ENCODE results near the gene ABCB8.

ABCB8 gene

GRCh38 chr7:151082141-151083070, 54.2 kb downstream of the ABCB8 start:
- Histone ChIP-seq H3K4me1 (ENCODE audit: insufficient read depth, low read length) (peaks cover 52% of the 10 kb centered on the region), H2AFZ (ENCODE audit: low read depth, low read length) (peak overlapping the region; percentile 93), H3K9me3 (ENCODE audit: low read length) (no peaks in the 10 kb centered on the region), H3K4me3 (ENCODE audit: low read length) (peak overlapping the region; percentile 75), H3K27me3 (ENCODE audit: insufficient read depth, low read length) (no peaks in the 10 kb centered on the region), H3K36me3 (ENCODE audit: insufficient read depth, low read length) (peaks cover 6% of the 10 kb centered on the region)

DNA sequence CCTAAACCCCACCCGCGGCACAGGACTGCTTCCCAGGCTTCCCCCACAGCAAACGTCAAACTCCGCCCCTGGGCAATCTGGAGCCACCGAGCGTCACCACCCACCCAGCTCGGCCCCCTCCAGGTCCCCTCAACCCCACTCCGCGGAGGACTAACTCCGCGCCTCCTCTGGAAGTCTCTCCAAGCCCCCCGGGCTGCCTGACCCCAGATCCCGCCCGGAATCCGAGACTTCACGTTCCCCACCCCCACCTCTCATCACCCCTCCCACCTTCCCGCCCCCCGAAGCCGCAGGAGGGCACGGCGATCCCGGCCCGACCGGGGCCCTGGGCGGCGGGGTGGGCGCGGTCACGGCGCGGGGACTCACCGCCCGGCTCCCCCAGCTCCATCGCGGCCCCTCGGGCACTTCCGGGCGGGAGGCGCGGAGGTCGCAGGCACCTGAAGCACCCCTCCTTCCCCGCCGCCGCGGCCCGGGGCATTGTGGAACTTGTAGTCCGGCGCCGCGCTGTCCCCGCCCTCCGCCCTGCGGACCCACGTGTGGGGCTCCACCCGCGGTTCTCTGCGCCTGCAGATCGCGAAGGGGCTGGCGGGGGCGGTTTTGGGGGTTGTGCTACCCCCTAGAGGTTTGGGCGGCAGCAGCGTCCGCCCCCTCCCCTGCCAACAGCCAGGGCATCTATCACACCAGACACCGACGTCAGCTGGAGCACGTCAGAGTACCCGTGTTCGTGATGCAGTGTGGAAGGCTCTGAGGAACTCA, 55.0 kb downstream of the ABCB8 start, which contains the start of gene TMUB1:
Gene TMUB1, minus strand, starts transcription at position 423 of the 753 bp plus-strand sequence. CDS start 930 bp downstream, outside the sequence.
- Histone ChIP-seq H3K36me3 (ENCODE audit: insufficient read depth, low read length) (peaks cover 6% of the 10 kb centered on the region), H3K4me3 (ENCODE audit: low read length) (peak within 1 kb of the TSS; percentile 75), H3K27me3 (ENCODE audit: insufficient read depth, low read length) (no peaks in the 10 kb centered on the region), H3K4me1 (ENCODE audit: insufficient read depth, low read length) (peaks cover 56% of the 10 kb centered on the region), H3K9me3 (ENCODE audit: low read length) (no peaks in the 10 kb centered on the region), H2AFZ (ENCODE audit: low read depth, low read length) (peak within 1 kb of the TSS; percentile 93)

- peak overlapping the region; percentile 75 for H3K4me3 ChIP-seq (ENCODE audit: low read length)
- H3K27me3 ChIP-seq (ENCODE audit: insufficient read depth, low read length): no peaks in the 10 kb centered on the region
- H2AFZ ChIP-seq (ENCODE audit: low read depth, low read length): peak overlapping the region; percentile 93
- peaks cover 4% of the 10 kb centered on the region for H3K36me3 ChIP-seq (ENCODE audit: insufficient read depth, low read length)
- H3K9me3 ChIP-seq (ENCODE audit: low read length): no peaks in the 10 kb centered on the region
- H3K4me1 ChIP-seq (ENCODE audit: insufficient read depth, low read length): peaks cover 59% of the 10 kb centered on the region
These were observed 55.5 kb downstream of the ABCB8 start for GRCh38 chr7:151083824-151084160.

DNA sequence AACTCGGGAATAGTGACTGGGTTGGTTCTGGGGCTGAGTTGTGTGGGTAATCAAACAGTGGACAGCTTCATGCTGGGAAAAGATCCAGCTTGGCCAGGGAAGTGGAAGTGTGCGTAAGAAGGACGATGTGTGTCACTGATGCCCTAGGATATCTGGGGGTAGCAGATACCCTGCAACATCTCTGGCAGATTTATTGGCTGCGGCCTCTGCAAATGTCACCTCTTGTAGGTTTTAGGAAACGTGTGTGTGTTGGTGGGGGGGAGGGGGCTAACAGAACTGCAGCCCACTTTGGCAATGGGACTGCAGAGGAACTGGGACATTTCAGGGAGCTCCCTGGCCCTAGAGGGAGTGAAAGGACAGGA, 57.1 kb downstream of the ABCB8 start:
- Histone ChIP-seq H3K4me1 (ENCODE audit: insufficient read depth, low read length) (peaks cover 57% of the 10 kb centered on the region), H3K36me3 (ENCODE audit: insufficient read depth, low read length) (no peaks in the 10 kb centered on the region), H3K9me3 (ENCODE audit: low read length) (no peaks in the 10 kb centered on the region), H3K4me3 (ENCODE audit: low read length) (peak overlapping the region; percentile 58), H2AFZ (ENCODE audit: low read depth, low read length) (peak overlapping the region; percentile 29), H3K27me3 (ENCODE audit: insufficient read depth, low read length) (no peaks in the 10 kb centered on the region)

GRCh38 chr7:151085691-151086620, 57.7 kb downstream of the ABCB8 start, which contains the start of gene AGAP3:
Gene AGAP3, plus strand, starts transcription at chr7:151086475. Its CDS starts 267 bp downstream, at chr7:151086742.
- H3K4me3 ChIP-seq (ENCODE audit: low read length): peak within 1 kb of the TSS; percentile 67
- H3K9me3 ChIP-seq (ENCODE audit: low read length): no peaks in the 10 kb centered on the region
- H3K4me1 ChIP-seq (ENCODE audit: insufficient read depth, low read length): peaks cover 55% of the 10 kb centered on the region

GRCh38 chr7:151086802-151087244, 58.6 kb downstream of the ABCB8 start:
- peak overlapping the region; percentile 67 for H3K4me3 ChIP-seq (ENCODE audit: low read length)
- H3K27me3 ChIP-seq (ENCODE audit: insufficient read depth, low read length): no peaks in the 10 kb centered on the region
- H3K9me3 ChIP-seq (ENCODE audit: low read length): no peaks in the 10 kb centered on the region
- H2AFZ ChIP-seq (ENCODE audit: low read depth, low read length): no peak overlapping the region
- no peaks in the 10 kb centered on the region for H3K36me3 ChIP-seq (ENCODE audit: insufficient read depth, low read length)
- peaks cover 47% of the 10 kb centered on the region for H3K4me1 ChIP-seq (ENCODE audit: insufficient read depth, low read length)

More at GRCh38 chr7:151085691-151086620, 57.7 kb downstream of the ABCB8 start, which contains the start of gene AGAP3:
- Histone ChIP-seq H3K27me3 (ENCODE audit: insufficient read depth, low read length) (no peaks in the 10 kb centered on the region), H2AFZ (ENCODE audit: low read depth, low read length) (peak within 1 kb of the TSS; percentile 29), H3K36me3 (ENCODE audit: insufficient read depth, low read length) (no peaks in the 10 kb centered on the region)

- Histone ChIP-seq H3K4me3 (ENCODE audit: low read length) (peak overlapping the region; percentile 67), H3K36me3 (ENCODE audit: insufficient read depth, low read length) (no peaks in the 10 kb centered on the region), H3K9me3 (ENCODE audit: low read length) (no peaks in the 10 kb centered on the region), H3K4me1 (ENCODE audit: insufficient read depth, low read length) (peaks cover 41% of the 10 kb centered on the region), H2AFZ (ENCODE audit: low read depth, low read length) (no peak overlapping the region), H3K27me3 (ENCODE audit: insufficient read depth, low read length) (no peaks in the 10 kb centered on the region)
These were observed 59.2 kb downstream of the ABCB8 start for GRCh38 chr7:151087245-151088018.

- Histone ChIP-seq H3K4me3 (ENCODE audit: low read length) (peak overlapping the region; percentile 67), H3K36me3 (ENCODE audit: insufficient read depth, low read length) (no peaks in the 10 kb centered on the region), H2AFZ (ENCODE audit: low read depth, low read length) (no peak overlapping the region), H3K27me3 (ENCODE audit: insufficient read depth, low read length) (no peaks in the 10 kb centered on the region), H3K4me1 (ENCODE audit: insufficient read depth, low read length) (peaks cover 35% of the 10 kb centered on the region), H3K9me3 (ENCODE audit: low read length) (no peaks in the 10 kb centered on the region)
These were observed 60.0 kb downstream of the ABCB8 start for GRCh38 chr7:151088019-151088855.

GRCh38 chr7:151088856-151089699, 60.8 kb downstream of the ABCB8 start:
- no peak overlapping the region for H3K4me3 ChIP-seq (ENCODE audit: low read length)
- no peaks in the 10 kb centered on the region for H3K36me3 ChIP-seq (ENCODE audit: insufficient read depth, low read length)
- H3K9me3 ChIP-seq (ENCODE audit: low read length): no peaks in the 10 kb centered on the region
- no peak overlapping the region for H2AFZ ChIP-seq (ENCODE audit: low read depth, low read length)
- H3K4me1 ChIP-seq (ENCODE audit: insufficient read depth, low read length): peaks cover 30% of the 10 kb centered on the region
- H3K27me3 ChIP-seq (ENCODE audit: insufficient read depth, low read length): no peaks in the 10 kb centered on the region

DNA sequence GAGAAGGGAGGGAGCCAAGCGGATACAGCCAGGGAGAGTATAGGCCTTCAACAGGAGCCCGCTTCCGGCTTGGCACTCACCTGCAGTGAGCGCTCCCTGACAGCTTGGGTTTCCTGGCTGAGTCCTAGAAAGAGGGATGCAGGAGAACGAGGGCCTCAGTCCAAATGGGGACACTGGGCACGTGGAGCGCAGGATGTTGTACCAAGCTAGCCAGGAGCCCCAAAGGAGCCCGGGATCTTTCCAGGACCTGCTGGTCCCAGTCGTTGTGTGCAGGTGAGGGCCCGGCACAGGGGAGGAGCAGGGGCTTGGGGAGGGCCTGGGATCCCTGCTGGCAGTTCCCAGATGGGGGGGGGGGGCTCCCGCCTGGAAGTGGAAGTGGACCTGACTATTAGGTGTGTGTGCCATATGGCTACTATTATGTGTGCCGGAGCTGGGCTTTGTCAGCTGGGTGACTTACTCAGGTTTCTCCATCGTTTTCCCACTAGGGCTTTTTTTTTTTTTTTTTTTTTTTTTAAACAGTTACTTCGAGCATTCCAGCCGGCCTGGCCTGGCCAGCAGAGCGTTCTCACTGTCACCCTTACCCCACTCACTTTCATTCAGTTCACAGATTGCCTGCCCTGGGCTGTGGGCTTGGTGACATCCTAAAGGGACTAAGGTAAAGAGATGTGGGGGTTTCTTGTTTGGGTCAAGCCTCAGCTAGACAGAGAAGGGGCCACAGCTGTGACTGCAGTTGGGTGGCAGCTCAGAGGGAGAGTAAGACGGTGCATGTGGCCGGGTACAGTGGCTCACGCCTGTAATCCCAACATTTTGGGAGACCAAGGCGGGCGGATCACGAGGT, 61.9 kb downstream of the ABCB8 start:
- Histone ChIP-seq H3K27me3 (ENCODE audit: insufficient read depth, low read length) (no peaks in the 10 kb centered on the region), H3K4me3 (ENCODE audit: low read length) (no peak overlapping the region), H3K4me1 (ENCODE audit: insufficient read depth, low read length) (peaks cover 29% of the 10 kb centered on the region), H3K36me3 (ENCODE audit: insufficient read depth, low read length) (no peaks in the 10 kb centered on the region), H2AFZ (ENCODE audit: low read depth, low read length) (no peak overlapping the region), H3K9me3 (ENCODE audit: low read length) (no peaks in the 10 kb centered on the region)

Measured in neuron (in vitro differentiated cells).